NCI-H345 (cell line): ENCODE data around the gene IL31.

Experiments
- DNase-seq: peaks from one replicate; lab custom pipeline; 2025; lab: John Stamatoyannopoulos, UW

Gene IL31

GRCh38 chr12:122128481-122128880, 45.5 kb downstream of the IL31 start:
- DNase-seq, result no peak

GRCh38 chr12:122127839-122128238, 46.2 kb downstream of the IL31 start:
- DNase-seq, result no peak

DNA sequence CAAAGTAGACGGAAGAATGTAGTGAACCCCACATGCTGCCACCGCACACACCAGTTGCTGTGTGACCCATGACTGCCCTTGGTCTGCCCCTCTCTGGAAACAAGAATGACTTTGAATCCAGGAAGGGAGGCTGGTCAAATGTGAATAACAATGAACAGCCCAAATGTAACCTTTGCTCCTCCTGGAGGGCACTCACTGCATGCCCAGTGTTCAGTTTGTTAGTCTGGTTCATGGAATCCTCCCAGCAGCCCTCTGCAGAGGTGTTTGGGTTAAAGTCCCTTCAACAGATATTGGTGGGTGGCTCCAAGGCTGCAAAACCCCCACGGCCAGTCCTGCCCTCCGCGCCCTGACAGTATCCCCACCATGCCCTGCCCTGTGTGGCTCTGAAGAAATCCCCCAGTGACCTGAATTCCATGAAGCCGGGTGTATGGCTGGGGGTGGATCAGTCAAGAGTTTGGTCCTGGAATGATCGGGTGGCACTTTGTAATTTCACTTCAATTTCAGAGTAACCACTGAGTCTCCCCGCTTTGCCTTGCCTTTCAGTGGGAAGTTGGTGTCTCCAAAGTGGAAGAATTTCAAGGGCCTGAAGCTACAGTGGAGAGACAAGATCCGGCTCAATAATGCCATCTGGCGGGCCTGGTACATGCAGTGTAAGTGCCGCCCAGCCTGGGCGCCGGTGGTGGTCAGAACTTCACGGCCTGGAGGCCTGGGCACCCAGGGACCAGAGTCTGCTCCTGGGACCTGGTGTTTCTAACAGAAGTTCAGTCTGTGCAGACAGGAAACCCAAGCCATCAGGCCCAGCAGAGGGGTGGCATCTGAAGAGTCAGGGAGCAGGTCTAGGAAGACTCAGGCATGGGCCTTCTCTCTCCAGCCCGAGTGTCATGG, 47.1 kb downstream of the IL31 start:
- DNase-seq, result no peak

DNA sequence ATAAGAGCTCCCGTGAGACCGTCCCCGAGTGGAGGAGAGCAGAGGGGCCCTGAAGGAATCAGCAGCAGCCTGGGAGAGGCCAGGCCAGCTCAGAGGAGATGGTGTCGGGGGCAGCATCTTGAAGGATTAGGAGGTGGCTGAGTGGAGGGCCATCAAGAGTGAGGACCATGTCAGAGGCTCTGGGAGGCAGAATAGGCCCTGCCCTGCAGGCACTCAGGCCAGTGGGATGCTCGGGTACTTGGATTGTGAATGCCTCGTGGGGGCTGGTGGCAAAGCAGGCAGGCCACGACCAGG, 47.7 kb downstream of the IL31 start:
- no peak for DNase-seq

DNA sequence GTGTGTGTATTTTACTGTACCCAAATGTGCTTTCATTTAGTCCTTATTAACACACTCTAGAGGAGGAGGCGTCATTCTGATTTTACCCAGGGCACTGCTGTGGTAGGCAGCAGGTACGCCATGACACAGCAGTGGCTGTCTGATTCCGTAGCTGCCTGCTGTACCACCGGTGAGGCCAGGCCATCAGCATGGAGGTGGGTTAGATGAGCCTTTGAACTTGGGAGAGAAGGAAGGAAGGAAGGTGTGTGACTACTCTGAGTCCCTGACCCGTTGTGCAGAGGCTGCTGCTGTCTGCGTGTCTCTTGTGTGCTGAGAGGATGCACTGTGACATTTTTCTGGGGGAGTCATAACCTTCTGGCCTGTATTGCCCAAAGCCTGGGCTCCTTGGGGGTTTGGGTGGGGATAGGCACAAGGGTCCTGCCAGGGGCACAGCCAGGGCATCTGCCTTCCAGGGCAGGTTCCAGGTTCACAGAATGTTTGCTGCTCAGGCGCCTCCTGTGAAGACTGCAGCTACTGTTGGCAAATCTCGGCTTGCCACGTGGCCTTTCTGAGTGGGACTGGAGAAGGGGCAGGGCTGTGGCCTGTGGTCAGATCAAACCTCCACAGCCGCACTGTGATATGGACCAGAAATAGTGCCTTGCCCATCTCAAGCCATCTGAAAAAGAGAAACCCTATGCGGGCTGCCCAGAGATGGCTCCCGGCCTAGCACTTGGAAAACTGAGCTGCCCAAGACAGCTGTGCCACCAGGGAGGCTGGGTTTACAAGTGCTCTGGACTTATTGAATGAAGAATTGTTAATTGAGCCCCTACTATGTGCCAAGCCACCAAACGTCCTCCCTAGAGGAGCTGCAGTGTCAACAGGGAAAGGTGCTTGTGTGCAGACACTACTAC, 48.3 kb downstream of the IL31 start:
- no peak for DNase-seq

- DNase-seq, result no peak
Observed at GRCh38 chr12:122124370-122124769, 49.7 kb downstream of the IL31 start.

GRCh38 chr12:122123761-122124145, 50.3 kb downstream of the IL31 start:
- no peak for DNase-seq

GRCh38 chr12:122123051-122123760, 50.8 kb downstream of the IL31 start:
- peak; percentile 76 for DNase-seq
